ENCODE data around the gene CD52. TPM values are rescaled to one million over a fixed set of nuclear protein-coding genes. Genes with fewer than 3 reads are reported as not detected.
A peak's percentile ranks its signal among the peaks of the same experiment; 100 is the strongest.

The CD52 gene
- total RNA-seq, 1 experiment from 2014 or later: 2.0 TPM

DNA sequence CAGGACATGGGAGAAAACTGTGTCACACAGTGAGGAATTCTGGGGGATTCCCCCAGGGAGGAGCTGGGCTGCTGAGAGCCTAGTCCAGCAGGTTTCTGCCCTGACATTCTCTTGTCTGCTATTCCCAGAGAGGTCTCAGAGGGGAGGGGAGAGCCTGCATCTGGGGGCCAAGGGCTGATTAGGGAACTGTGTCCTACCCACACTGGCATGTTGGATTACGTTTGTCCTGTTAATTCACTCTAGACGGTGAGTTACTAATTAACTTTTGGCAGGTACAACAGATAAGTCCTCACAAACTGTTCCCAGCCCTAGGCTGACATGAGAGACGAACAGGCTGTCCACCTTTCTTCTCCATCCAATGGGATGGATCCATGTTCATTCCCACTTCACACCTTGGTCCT, 40.5 kb upstream of the CD52 start:
- no TSS peak for BruUV-seq (replicated peaks)
- peaks cover 30 to 77% of the 10 kb centered on the region in 2 experiments for H3K4me1 ChIP-seq (ENCODE audit: control insufficient read depth in 1 of 2, insufficient read depth in 2 of 2, low read length in 2 of 2)
- H3K9me2 ChIP-seq (ENCODE audit: insufficient read depth): no peaks in the 10 kb centered on the region
- no peak overlapping the region for H3K4me2 ChIP-seq (ENCODE audit: low read length)
- DNase-seq (ENCODE audit: low read depth, low spot score) (no peak), ATAC-seq (no peak)
- no peaks in the 10 kb centered on the region for H3K9me3 ChIP-seq (ENCODE audit: control insufficient read depth in 1 of 2, insufficient read depth in 1 of 2, low read depth in 1 of 2, low read length in 2 of 2)
- peaks cover 21 to 36% of the 10 kb centered on the region in 2 experiments for H3K36me3 ChIP-seq (ENCODE audit: control insufficient read depth in 1 of 2, insufficient read depth in 2 of 2, low read length in 2 of 2)
- no peaks in the 10 kb centered on the region for H4K20me1 ChIP-seq (ENCODE audit: insufficient read depth)
- peaks cover 20% of the 10 kb centered on the region for H3K79me2 ChIP-seq (ENCODE audit: insufficient read depth, low read length)
- no peak overlapping the region for H2AFZ ChIP-seq (ENCODE audit: low read depth, low read length, poor library complexity, severe bottlenecking)
- no peaks in the 10 kb centered on the region for H3K27me3 ChIP-seq (ENCODE audit: insufficient read depth, low read length)
- CTCF ChIA-PET: interaction anchor here (1.0 to 3.9 kb wide), 2 partner anchors 8 to 44 kb away, joined by 3 to 47 read pairs; no protein-coding TSS in a partner anchor
- TF ChIP-seq EZH2 (IDR thresholded peaks at IDR 0.05) (no peak), POLR2A (IDR thresholded peaks at IDR 0.05; ENCODE audit: borderline replicate concordance, extremely low read depth, insufficient read depth, insufficient read length) (no peak), CEBPB (IDR thresholded peaks at IDR 0.05; ENCODE audit: low read depth) (no peak), ELF1 (IDR thresholded peaks at IDR 0.05; ENCODE audit: borderline replicate concordance, low read depth) (no peak), POLR2AphosphoS5 (IDR thresholded peaks at IDR 0.05; ENCODE audit: low read depth, low read length) (no peak), TCF7L2 (IDR thresholded peaks at IDR 0.05; ENCODE audit: borderline replicate concordance, extremely low read depth, insufficient read depth, insufficient read length) (no peak), FOSL1 (IDR thresholded peaks at IDR 0.05; ENCODE audit: low read depth) (no peak), EGR1 (IDR thresholded peaks at IDR 0.05; ENCODE audit: low read depth) (no peak), ZFX (IDR thresholded peaks at IDR 0.05) (no peak), SP1 (IDR thresholded peaks at IDR 0.05; ENCODE audit: low read depth) (no peak)
- TF ChIP-seq, protein P1, sequence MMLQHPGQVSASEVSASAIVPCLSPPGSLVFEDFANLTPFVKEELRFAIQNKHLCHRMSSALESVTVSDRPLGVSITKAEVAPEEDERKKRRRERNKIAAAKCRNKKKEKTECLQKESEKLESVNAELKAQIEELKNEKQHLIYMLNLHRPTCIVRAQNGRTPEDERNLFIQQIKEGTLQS (IDR thresholded peaks at IDR 0.05): no peak
- TF ChIP-seq, protein P2, sequence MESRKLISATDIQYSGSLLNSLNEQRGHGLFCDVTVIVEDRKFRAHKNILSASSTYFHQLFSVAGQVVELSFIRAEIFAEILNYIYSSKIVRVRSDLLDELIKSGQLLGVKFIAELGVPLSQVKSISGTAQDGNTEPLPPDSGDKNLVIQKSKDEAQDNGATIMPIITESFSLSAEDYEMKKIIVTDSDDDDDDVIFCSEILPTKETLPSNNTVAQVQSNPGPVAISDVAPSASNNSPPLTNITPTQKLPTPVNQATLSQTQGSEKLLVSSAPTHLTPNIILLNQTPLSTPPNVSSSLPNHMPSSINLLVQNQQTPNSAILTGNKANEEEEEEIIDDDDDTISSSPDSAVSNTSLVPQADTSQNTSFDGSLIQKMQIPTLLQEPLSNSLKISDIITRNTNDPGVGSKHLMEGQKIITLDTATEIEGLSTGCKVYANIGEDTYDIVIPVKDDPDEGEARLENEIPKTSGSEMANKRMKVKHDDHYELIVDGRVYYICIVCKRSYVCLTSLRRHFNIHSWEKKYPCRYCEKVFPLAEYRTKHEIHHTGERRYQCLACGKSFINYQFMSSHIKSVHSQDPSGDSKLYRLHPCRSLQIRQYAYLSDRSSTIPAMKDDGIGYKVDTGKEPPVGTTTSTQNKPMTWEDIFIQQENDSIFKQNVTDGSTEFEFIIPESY (IDR thresholded peaks at IDR 0.05; ENCODE audit: extremely low read depth, insufficient replicate concordance, low read length): no peak
- TF ChIP-seq, protein P3, sequence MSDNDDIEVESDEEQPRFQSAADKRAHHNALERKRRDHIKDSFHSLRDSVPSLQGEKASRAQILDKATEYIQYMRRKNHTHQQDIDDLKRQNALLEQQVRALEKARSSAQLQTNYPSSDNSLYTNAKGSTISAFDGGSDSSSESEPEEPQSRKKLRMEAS (IDR thresholded peaks at IDR 0.05): no peak
- intact Hi-C loops (cut with micrococcal nuclease): loop anchor here (5.0 kb wide), 1 partner anchor 240 kb away; no protein-coding TSS in a partner anchor
- 0 out of 2 replicates have a peak overlapping the region, but pooled peaks have one; percentile 81 for H3K27ac ChIP-seq (ENCODE audit: low read depth, low read length)
- no peak overlapping the region for H3K9ac ChIP-seq (ENCODE audit: low read length)
- RAD21 ChIA-PET (ENCODE audit: low non-redundant PET in 1 of 2, low total read pairs in 2 of 2, uncharacterized antibody in 2 of 2, unreplicated experiment in 2 of 2): interaction anchor here in 1 of 2 experiments (1.4 kb wide), 1 partner anchor 114 kb away, joined by 5 read pairs; no protein-coding TSS in a partner anchor
- no peak overlapping the region for H3K4me3 ChIP-seq (replicated peaks in 1 of 2; ENCODE audit: low read depth in 1 of 2, low read length in 2 of 2)
- POLR2A ChIA-PET: no interaction called here
